Trophoblast cell (in vitro differentiated cells and primary cell): Measurements from ENCODE around the gene MED4.

Source experiments
- DNase-seq, 2 donors: peaks; one replicate each; pipeline ENCODE4 v3.0.0-alpha.2; 2016
- H2AFZ ChIP-seq: 2 replicates; pipeline ENCODE4 v1.6.1; 2013; ENCODE audit warnings: low read length, moderate library complexity, mild to moderate bottlenecking; ENCODE audit not compliant: insufficient read depth, poor library complexity
- H2AK5ac ChIP-seq: 2 replicates; pipeline ENCODE4 v1.6.1; 2013; ENCODE audit warnings: mild to moderate bottlenecking, low read length
- H2BK120ac ChIP-seq: 2 replicates; pipeline ENCODE4 v1.6.1; 2013; ENCODE audit warnings: low read length, mild to moderate bottlenecking, moderate library complexity; ENCODE audit not compliant: insufficient read depth, poor library complexity
- H2BK12ac ChIP-seq: 2 replicates; pipeline ENCODE4 v1.6.1; 2013; ENCODE audit warnings: mild to moderate bottlenecking, low read length, moderate library complexity
- H2BK5ac ChIP-seq: 2 replicates; pipeline ENCODE4 v1.6.1; 2013; ENCODE audit warnings: low read length, low read depth, moderate library complexity, mild to moderate bottlenecking; ENCODE audit not compliant: poor library complexity
- H3K14ac ChIP-seq: 2 replicates; pipeline ENCODE4 v1.6.1; 2013; ENCODE audit warnings: mild to moderate bottlenecking, low read length
- H3K18ac ChIP-seq: 2 replicates; pipeline ENCODE4 v1.6.1; 2013; ENCODE audit warnings: mild to moderate bottlenecking, low read length
- H3K23ac ChIP-seq: 2 replicates; pipeline ENCODE4 v1.6.1; 2013; ENCODE audit warnings: low read length
- H3K27ac ChIP-seq: 2 replicates; pipeline ENCODE4 v1.5.1; 2013; ENCODE audit warnings: low read depth, mild to moderate bottlenecking, inconsistent platforms, low read length, moderate library complexity
- H3K27me3 ChIP-seq: 2 replicates; pipeline ENCODE4 v1.6.1; 2013; ENCODE audit warnings: inconsistent platforms, mild to moderate bottlenecking, low read length, moderate library complexity; ENCODE audit not compliant: insufficient read depth
- H3K36me3 ChIP-seq, 2 experiments: 1 replicate in 1 of 2; 2 replicates in 1 of 2; pipeline ENCODE4 v1.6.1; 2013; ENCODE audit warnings: low read length in 2 of 2, mild to moderate bottlenecking in 2 of 2, moderate library complexity in 1 of 2; ENCODE audit not compliant: insufficient read depth in 2 of 2, control insufficient read depth in 1 of 2
- H3K4ac ChIP-seq: 2 replicates; pipeline ENCODE4 v1.6.1; 2013; ENCODE audit warnings: low read depth, mild to moderate bottlenecking, low read length, moderate library complexity
- H3K4me1 ChIP-seq, 2 experiments: 1 replicate in 1 of 2; 2 replicates in 1 of 2; pipeline ENCODE4 v1.6.1; 2013; ENCODE audit warnings: low read length in 2 of 2, mild to moderate bottlenecking in 2 of 2, moderate library complexity in 1 of 2; ENCODE audit not compliant: insufficient read depth in 2 of 2, control insufficient read depth in 1 of 2
- H3K4me2 ChIP-seq: 2 replicates; pipeline ENCODE4 v1.6.1; 2013; ENCODE audit warnings: inconsistent platforms, mild to moderate bottlenecking, low read length, moderate library complexity
- H3K4me3 ChIP-seq: 2 replicates; pipeline ENCODE4 v1.5.1; 2013; ENCODE audit warnings: mild to moderate bottlenecking, low read depth, low read length, inconsistent platforms
- H3K79me1 ChIP-seq: one replicate; pipeline ENCODE4 v1.6.1; 2013; ENCODE audit warnings: low read length
- H3K79me2 ChIP-seq: 2 replicates; pipeline ENCODE4 v1.6.1; 2013; ENCODE audit warnings: low read length, mild to moderate bottlenecking; ENCODE audit not compliant: control insufficient read depth, insufficient read depth, poor library complexity
- H3K9ac ChIP-seq: 2 replicates; pipeline ENCODE4 v1.6.1; 2013; ENCODE audit warnings: mild to moderate bottlenecking, low read length
- H3K9me3 ChIP-seq: 2 replicates; pipeline ENCODE4 v1.6.1; 2013; ENCODE audit warnings: low read depth, mild to moderate bottlenecking, control low read depth, inconsistent platforms, low read length; ENCODE audit not compliant: insufficient read depth
- H4K12ac ChIP-seq: 2 replicates; pipeline ENCODE4 v1.6.1; 2013; ENCODE audit warnings: low read depth, mild to moderate bottlenecking, low read length, moderate library complexity
- H4K8ac ChIP-seq: 2 replicates; pipeline ENCODE4 v1.6.1; 2013; ENCODE audit warnings: low read depth, mild to moderate bottlenecking, low read length, moderate library complexity
- H4K91ac ChIP-seq: one replicate; pipeline ENCODE4 v1.6.1; 2013; ENCODE audit warnings: low read depth, mild to moderate bottlenecking, low read length, moderate library complexity
- WGBS: extraction: QIAGEN DNeasy Blood & Tissue Kit; methylation state at CpG from one replicate; pipeline ENCODE4 v1.1.7; 2013; ENCODE audit warnings: missing lambda C conversion rate; ENCODE audit not compliant: insufficient read length, insufficient coverage; ENCODE audit errors: extremely low coverage; 5-methylcytosine and 5-hydroxymethylcytosine counted together

Gene MED4

GRCh38 chr13:48040896-48041295, 54.0 kb downstream of the MED4 start:
- Histone ChIP-seq H3K14ac (no peak overlapping the region), H2AFZ (no peak overlapping the region), H3K4ac (no peak overlapping the region), H3K27ac (no peak overlapping the region), H4K91ac (no peak overlapping the region), H3K9ac (no peak overlapping the region), H2BK120ac (no peak overlapping the region), H4K8ac (no peak overlapping the region), H3K9me3 (no peaks in the 10 kb centered on the region), H3K23ac (no peak overlapping the region), H2AK5ac (no peak overlapping the region), H2BK5ac (no peak overlapping the region), H3K36me3 (peaks cover 0 to 5% of the 10 kb centered on the region in 2 experiments), H3K79me2 (peaks cover 2% of the 10 kb centered on the region), H3K4me1 (peaks cover 4 to 8% of the 10 kb centered on the region in 2 experiments), H3K18ac (no peak overlapping the region), H3K79me1 (peaks cover 5% of the 10 kb centered on the region), H3K4me2 (no peak overlapping the region), H2BK12ac (no peak overlapping the region), H3K4me3 (no peak overlapping the region), H3K27me3 (no peaks in the 10 kb centered on the region), H4K12ac (no peak overlapping the region)
- WGBS = no CpG with 5 or more reads among the region's 1 CpG
- no peak for DNase-seq

GRCh38 chr13:48040049-48040448, 54.9 kb downstream of the MED4 start:
- H3K23ac ChIP-seq = no peak overlapping the region
- H3K79me1 ChIP-seq = peaks cover 5% of the 10 kb centered on the region
- H3K18ac ChIP-seq = no peak overlapping the region
- H2BK5ac ChIP-seq = no peak overlapping the region
- H3K4me2 ChIP-seq = no peak overlapping the region
- no peak overlapping the region for H3K4ac ChIP-seq
- no peak overlapping the region for H3K14ac ChIP-seq
- H3K4me1 ChIP-seq = peaks cover 5 to 8% of the 10 kb centered on the region in 2 experiments
- H4K8ac ChIP-seq = no peak overlapping the region
- no peak overlapping the region for H2AFZ ChIP-seq
- H2BK12ac ChIP-seq = no peak overlapping the region
- H4K91ac ChIP-seq = no peak overlapping the region
- H4K12ac ChIP-seq = no peak overlapping the region
- no peak overlapping the region for H3K27ac ChIP-seq
- peaks cover 0 to 5% of the 10 kb centered on the region in 2 experiments for H3K36me3 ChIP-seq
- no peak for DNase-seq
- H3K4me3 ChIP-seq = no peak overlapping the region
- H3K27me3 ChIP-seq = no peaks in the 10 kb centered on the region
- no peak overlapping the region for H2BK120ac ChIP-seq
- H3K9ac ChIP-seq = no peak overlapping the region
- no peaks in the 10 kb centered on the region for H3K9me3 ChIP-seq
- no peak overlapping the region for H2AK5ac ChIP-seq
- peaks cover 2% of the 10 kb centered on the region for H3K79me2 ChIP-seq

- Histone ChIP-seq H3K18ac (no peak overlapping the region), H2BK12ac (no peak overlapping the region), H3K9ac (no peak overlapping the region), H3K79me2 (peaks cover 2% of the 10 kb centered on the region), H4K8ac (peak overlapping the region; percentile 7), H3K27me3 (no peaks in the 10 kb centered on the region), H2BK5ac (no peak overlapping the region), H2AFZ (no peak overlapping the region), H3K14ac (no peak overlapping the region), H3K23ac (no peak overlapping the region), H4K12ac (peak overlapping the region; percentile 59), H3K4me3 (no peak overlapping the region), H3K4ac (peak overlapping the region; percentile 24), H3K79me1 (peaks cover 5% of the 10 kb centered on the region), H2BK120ac (no peak overlapping the region), H3K4me2 (no peak overlapping the region), H3K36me3 (peaks cover 0 to 5% of the 10 kb centered on the region in 2 experiments), H4K91ac (no peak overlapping the region), H3K4me1 (peaks cover 5 to 8% of the 10 kb centered on the region in 2 experiments), H3K9me3 (no peaks in the 10 kb centered on the region), H2AK5ac (no peak overlapping the region), H3K27ac (no peak overlapping the region)
- no peak for DNase-seq
- WGBS = no CpG with 5 or more reads among the region's 1 CpG
Measured at GRCh38 chr13:48038761-48039160, 56.1 kb downstream of the MED4 start.

GRCh38 chr13:48037346-48038173, 57.3 kb downstream of the MED4 start, which contains the start of gene NUDT15:
Gene NUDT15, plus strand, starts transcription at chr13:48037726. Its CDS starts 21 bp downstream, at chr13:48037747.
- H3K4me1 ChIP-seq = peaks cover 5 to 8% of the 10 kb centered on the region in 2 experiments
- peak within 1 kb of the TSS; percentile 33 for H3K4ac ChIP-seq
- peak within 1 kb of the TSS; percentile 81 for H4K91ac ChIP-seq
- peak within 1 kb of the TSS; percentile 72 for H3K18ac ChIP-seq
- WGBS = no CpG with 5 or more reads among the region's 82 CpGs
- peak within 1 kb of the TSS; percentile 67 for H2AFZ ChIP-seq
- H4K8ac ChIP-seq = peak within 1 kb of the TSS; percentile 92
- H3K36me3 ChIP-seq = peaks cover 0 to 6% of the 10 kb centered on the region in 2 experiments
- H3K4me3 ChIP-seq = peak within 1 kb of the TSS; percentile 87
- H2BK12ac ChIP-seq = no peak within 1 kb of the TSS
- no peak within 1 kb of the TSS for H2AK5ac ChIP-seq
- H3K4me2 ChIP-seq = peak within 1 kb of the TSS; percentile 67
- H3K23ac ChIP-seq = no peak within 1 kb of the TSS
- H2BK5ac ChIP-seq = peak within 1 kb of the TSS; percentile 74
- peak within 1 kb of the TSS; percentile 94 for H3K9ac ChIP-seq
- peak within 1 kb of the TSS; percentile 67 for H3K14ac ChIP-seq
- H3K9me3 ChIP-seq = no peaks in the 10 kb centered on the region
- H3K79me1 ChIP-seq = peaks cover 5% of the 10 kb centered on the region
- H3K79me2 ChIP-seq = peaks cover 2% of the 10 kb centered on the region
- H3K27me3 ChIP-seq = no peaks in the 10 kb centered on the region
- H4K12ac ChIP-seq = peak within 1 kb of the TSS; percentile 72
- DNase-seq = peak; percentile 98 to 99
- peak within 1 kb of the TSS; percentile 94 for H3K27ac ChIP-seq
- peak within 1 kb of the TSS; percentile 23 for H2BK120ac ChIP-seq
